ENCODE results near the gene TM4SF20.
A peak's percentile ranks its signal among the peaks of the same experiment; 100 is the strongest.
"Not testable (repeated sequence)": the region's sequence is repeated elsewhere in the genome, so short reads cannot be mapped to it uniquely, and the experiment has no call there.

Gene TM4SF20

DNA sequence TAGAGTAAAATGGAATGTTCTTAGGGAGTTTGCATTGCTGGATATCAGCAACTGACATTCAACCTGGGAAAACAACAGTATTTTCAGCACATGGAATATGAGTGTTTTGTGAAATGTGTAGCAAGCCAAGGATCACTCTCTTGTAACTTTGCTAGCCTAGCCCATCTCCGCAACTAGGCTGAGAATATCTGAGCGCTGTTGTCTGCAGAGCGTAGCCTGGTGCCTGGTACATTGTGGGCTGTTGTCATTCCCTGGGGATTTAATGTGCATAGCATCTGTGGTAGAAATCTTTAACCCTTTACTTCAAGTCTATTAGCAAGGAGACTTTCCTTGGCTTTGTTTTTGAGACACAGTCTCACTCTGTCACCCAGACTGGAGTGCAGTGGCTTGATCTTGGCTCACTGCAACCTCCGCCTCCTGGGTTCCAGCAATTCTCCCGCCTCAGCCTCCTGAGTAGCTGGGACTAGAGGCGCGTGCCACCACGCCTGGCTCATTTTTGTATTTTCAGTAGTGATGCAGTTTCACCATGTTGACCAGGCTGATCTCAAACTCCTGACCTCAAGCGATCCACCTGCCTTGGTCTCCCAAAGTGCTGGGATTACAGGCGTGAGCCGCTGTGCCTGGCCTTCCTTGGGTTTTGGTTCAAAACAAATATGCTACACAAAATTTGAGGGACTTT is 14.4 kb downstream of the TM4SF20 start:
- H3K27ac Mint-ChIP-seq; H3K36me3 Mint-ChIP-seq (ENCODE audit: low read depth); H3K4me1 Mint-ChIP-seq (ENCODE audit: low read depth); H3K9me3 Mint-ChIP-seq; H3K4me3 Mint-ChIP-seq; H3K27me3 Mint-ChIP-seq: not testable (repeated sequence)

GRCh38 chr2:227363756-227364155 is 15.3 kb downstream of the TM4SF20 start:
- no peak overlapping the region for H3K27ac Mint-ChIP-seq

GRCh38 chr2:227360351-227360750 is 18.8 kb downstream of the TM4SF20 start:
- H3K4me1 Mint-ChIP-seq (ENCODE audit: low read depth) = no peaks in the 10 kb centered on the region
- no peaks in the 10 kb centered on the region for H3K27me3 Mint-ChIP-seq
- H3K36me3 Mint-ChIP-seq (ENCODE audit: low read depth) = peaks cover 39% of the 10 kb centered on the region
- H3K9me3 Mint-ChIP-seq = no peaks in the 10 kb centered on the region
- no peak overlapping the region for H3K27ac Mint-ChIP-seq
- H3K4me3 Mint-ChIP-seq = no peak overlapping the region

More at GRCh38 chr2:227363756-227364155, 15.3 kb downstream of the TM4SF20 start:
- Mint-ChIP-seq H3K9me3 (no peaks in the 10 kb centered on the region), H3K4me3 (no peak overlapping the region), H3K4me1 (ENCODE audit: low read depth) (peaks cover 6% of the 10 kb centered on the region), H3K36me3 (ENCODE audit: low read depth) (peaks cover 17% of the 10 kb centered on the region), H3K27me3 (no peaks in the 10 kb centered on the region)

DNA sequence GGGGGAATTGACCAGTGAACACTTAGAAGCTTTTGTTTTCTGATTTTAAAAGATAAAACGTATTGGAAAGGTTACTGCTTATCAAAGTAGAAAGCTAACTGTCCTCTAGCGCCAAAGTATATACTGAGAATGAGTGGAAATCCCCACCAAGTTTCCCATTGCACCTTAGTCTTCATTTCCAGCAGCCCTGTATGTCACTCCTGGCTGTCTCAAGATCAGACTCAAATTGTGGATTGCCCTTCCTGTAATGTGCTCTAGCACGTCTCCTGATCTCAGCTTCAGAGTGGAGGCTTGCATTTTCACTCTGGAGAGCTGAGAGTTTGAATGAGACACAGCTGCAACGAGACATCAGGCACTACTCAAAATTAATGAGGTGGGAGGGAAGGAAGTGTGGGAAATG is 27.5 kb downstream of the TM4SF20 start:
- Mint-ChIP-seq H3K36me3 (ENCODE audit: low read depth) (peaks cover 37% of the 10 kb centered on the region), H3K27ac (peak overlapping the region; percentile 12), H3K4me1 (ENCODE audit: low read depth) (peaks cover 19% of the 10 kb centered on the region), H3K4me3 (peak overlapping the region; percentile 7), H3K27me3 (no peaks in the 10 kb centered on the region), H3K9me3 (no peaks in the 10 kb centered on the region)

DNA sequence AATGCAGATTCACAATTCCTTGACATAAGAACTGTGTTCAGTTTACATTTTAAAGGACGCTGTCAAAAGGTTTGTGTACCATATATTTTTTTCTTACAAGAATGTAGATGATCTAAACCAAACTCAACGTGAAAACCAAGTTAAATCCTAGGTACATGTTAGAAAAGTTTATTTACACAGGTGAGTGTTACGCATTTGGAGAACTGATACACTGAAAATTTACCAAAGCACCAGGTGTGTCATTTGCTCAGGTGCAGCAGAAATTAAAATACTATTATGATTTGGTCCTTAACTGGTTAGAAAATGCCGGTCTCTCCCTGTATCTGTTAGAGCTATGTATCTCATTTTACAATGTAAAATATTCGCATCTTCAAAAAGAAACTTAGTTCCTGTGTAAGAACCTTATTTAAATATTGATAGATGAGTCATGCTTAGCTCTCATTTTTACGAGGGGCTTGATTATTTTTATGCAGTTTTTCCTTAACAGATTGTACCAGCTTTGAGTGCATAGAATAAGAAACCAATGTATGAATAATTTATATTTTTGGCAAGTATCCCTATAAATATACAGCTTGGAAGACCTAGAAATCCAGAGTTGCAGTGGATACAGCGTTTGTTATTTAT is 29.0 kb downstream of the TM4SF20 start:
- H3K9me3 Mint-ChIP-seq = no peaks in the 10 kb centered on the region
- no peak overlapping the region for H3K4me3 Mint-ChIP-seq
- H3K36me3 Mint-ChIP-seq (ENCODE audit: low read depth) = peaks cover 37% of the 10 kb centered on the region
- H3K4me1 Mint-ChIP-seq (ENCODE audit: low read depth) = peaks cover 19% of the 10 kb centered on the region
- H3K27me3 Mint-ChIP-seq = no peaks in the 10 kb centered on the region
- no peak overlapping the region for H3K27ac Mint-ChIP-seq

DNA sequence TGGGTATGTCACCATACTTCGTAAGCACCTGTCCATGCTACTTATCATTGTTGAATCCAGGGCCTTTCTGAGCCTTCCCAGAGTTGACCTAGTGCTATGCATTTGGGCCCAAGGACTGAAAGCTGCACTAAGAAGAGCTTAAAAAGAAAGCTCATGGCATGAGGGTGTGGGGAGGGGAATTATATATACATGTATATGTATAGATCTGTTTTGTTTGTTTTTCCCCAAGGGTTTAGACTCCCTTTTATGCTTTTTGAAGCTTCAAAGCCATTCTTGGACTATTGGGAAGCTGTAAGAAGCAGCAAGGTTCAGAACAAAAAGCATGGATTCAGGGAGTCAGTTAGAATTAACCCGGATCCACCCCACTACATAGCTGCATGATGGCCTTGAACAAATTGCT is 30.8 kb downstream of the TM4SF20 start:
- Mint-ChIP-seq H3K4me3 (no peak overlapping the region), H3K4me1 (ENCODE audit: low read depth) (peaks cover 19% of the 10 kb centered on the region), H3K27me3 (no peaks in the 10 kb centered on the region), H3K27ac (no peak overlapping the region), H3K9me3 (no peaks in the 10 kb centered on the region), H3K36me3 (ENCODE audit: low read depth) (peaks cover 44% of the 10 kb centered on the region)

GRCh38 chr2:227347117-227347516 is 32.0 kb downstream of the TM4SF20 start:
- Mint-ChIP-seq H3K9me3 (no peaks in the 10 kb centered on the region), H3K36me3 (ENCODE audit: low read depth) (peaks cover 52% of the 10 kb centered on the region), H3K4me1 (ENCODE audit: low read depth) (peaks cover 16% of the 10 kb centered on the region), H3K27ac (no peak overlapping the region), H3K27me3 (no peaks in the 10 kb centered on the region), H3K4me3 (no peak overlapping the region)

DNA sequence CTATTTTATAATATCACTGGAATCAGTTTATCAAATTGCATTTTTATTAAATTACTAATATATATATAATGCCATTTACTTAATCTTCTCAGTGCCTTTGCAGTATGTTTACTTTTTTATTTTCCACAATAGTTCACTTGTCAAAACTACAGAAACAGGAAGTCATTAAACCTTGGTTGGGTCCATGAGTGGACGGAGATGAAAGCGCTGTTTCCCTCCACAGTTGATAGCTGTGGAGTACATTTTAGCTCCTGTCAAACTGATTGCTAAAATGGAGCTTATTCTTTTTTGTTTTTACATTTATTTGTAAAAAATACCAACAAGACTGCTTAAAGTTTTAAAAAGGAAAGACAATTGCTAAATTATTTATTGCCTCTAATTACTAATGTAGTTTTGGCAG is 34.9 kb downstream of the TM4SF20 start:
- Mint-ChIP-seq H3K36me3 (ENCODE audit: low read depth) (peaks cover 53% of the 10 kb centered on the region), H3K27ac (no peak overlapping the region), H3K4me1 (ENCODE audit: low read depth) (no peaks in the 10 kb centered on the region), H3K4me3 (no peak overlapping the region), H3K9me3 (no peaks in the 10 kb centered on the region), H3K27me3 (no peaks in the 10 kb centered on the region)

- Mint-ChIP-seq H3K27me3 (no peaks in the 10 kb centered on the region), H3K27ac (no peak overlapping the region), H3K36me3 (ENCODE audit: low read depth) (peaks cover 49% of the 10 kb centered on the region), H3K9me3 (no peaks in the 10 kb centered on the region), H3K4me3 (no peak overlapping the region), H3K4me1 (ENCODE audit: low read depth) (no peaks in the 10 kb centered on the region)
These were observed 37.6 kb downstream of the TM4SF20 start for GRCh38 chr2:227341553-227341952.

DNA sequence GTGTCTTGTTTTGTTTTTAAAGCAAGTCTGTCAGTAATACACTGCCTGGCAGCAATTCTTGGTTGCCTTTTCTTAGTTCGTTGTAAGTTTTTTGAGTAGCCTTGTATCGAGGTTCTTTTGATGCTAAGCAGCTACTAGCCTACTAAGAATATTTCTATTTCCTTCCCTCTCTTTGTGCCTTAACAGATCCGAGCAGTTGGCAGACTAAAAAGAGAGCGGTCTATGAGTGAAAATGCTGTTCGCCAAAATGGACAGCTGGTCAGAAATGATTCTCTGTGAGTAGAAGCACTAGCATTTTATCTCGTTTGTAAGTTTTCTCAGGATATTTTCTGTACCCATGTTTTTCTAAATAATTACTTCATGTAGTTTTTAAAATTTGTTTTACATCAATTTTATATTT is 39.0 kb downstream of the TM4SF20 start:
- Mint-ChIP-seq H3K36me3 (ENCODE audit: low read depth) (peaks cover 53% of the 10 kb centered on the region), H3K27me3 (no peaks in the 10 kb centered on the region), H3K4me3 (no peak overlapping the region), H3K9me3 (no peaks in the 10 kb centered on the region), H3K4me1 (ENCODE audit: low read depth) (peaks cover 6% of the 10 kb centered on the region), H3K27ac (no peak overlapping the region)

- Mint-ChIP-seq H3K36me3 (ENCODE audit: low read depth) (peaks cover 56% of the 10 kb centered on the region), H3K27ac (no peak overlapping the region), H3K27me3 (no peaks in the 10 kb centered on the region), H3K4me3 (no peak overlapping the region), H3K9me3 (no peaks in the 10 kb centered on the region), H3K4me1 (ENCODE audit: low read depth) (peaks cover 8% of the 10 kb centered on the region)
These were observed 40.0 kb downstream of the TM4SF20 start for GRCh38 chr2:227339098-227339599.

DNA sequence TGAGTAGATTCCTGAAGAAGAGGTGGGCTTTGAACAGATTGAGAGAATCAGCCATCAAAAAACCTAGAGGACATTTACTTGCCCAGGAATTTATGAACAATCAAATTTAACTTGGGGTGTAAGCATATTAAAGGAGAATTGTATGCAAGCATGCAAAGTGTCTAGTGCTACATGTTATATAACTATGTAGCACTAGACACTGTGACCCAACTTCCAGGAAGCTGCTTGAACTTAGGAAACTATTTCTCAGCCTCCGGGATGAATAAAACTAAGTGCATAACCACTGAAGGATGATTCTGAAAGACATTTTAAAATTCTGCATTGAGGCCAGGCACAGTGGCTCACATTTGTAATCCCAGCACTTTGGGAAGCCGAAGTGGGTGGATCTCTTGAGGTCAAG is 41.7 kb downstream of the TM4SF20 start:
- Mint-ChIP-seq H3K36me3 (ENCODE audit: low read depth) (peaks cover 62% of the 10 kb centered on the region), H3K4me1 (ENCODE audit: low read depth) (peaks cover 8% of the 10 kb centered on the region), H3K4me3 (no peak overlapping the region)

GRCh38 chr2:227335713-227336112 is 43.4 kb downstream of the TM4SF20 start:
- Mint-ChIP-seq H3K27me3 (no peaks in the 10 kb centered on the region), H3K4me3 (no peak overlapping the region), H3K36me3 (ENCODE audit: low read depth) (peaks cover 69% of the 10 kb centered on the region), H3K9me3 (no peaks in the 10 kb centered on the region), H3K4me1 (ENCODE audit: low read depth) (peaks cover 8% of the 10 kb centered on the region), H3K27ac (no peak overlapping the region)

More for the DNA sequence above, 41.7 kb downstream of the TM4SF20 start:
- Mint-ChIP-seq H3K27ac (no peak overlapping the region), H3K9me3 (no peaks in the 10 kb centered on the region), H3K27me3 (no peaks in the 10 kb centered on the region)

- no peaks in the 10 kb centered on the region for H3K27me3 Mint-ChIP-seq
- peaks cover 29% of the 10 kb centered on the region for H3K36me3 Mint-ChIP-seq (ENCODE audit: low read depth)
- H3K4me3 Mint-ChIP-seq = peak overlapping the region; percentile 93
These were observed 52.3 kb downstream of the TM4SF20 start for GRCh38 chr2:227326783-227327182.

DNA sequence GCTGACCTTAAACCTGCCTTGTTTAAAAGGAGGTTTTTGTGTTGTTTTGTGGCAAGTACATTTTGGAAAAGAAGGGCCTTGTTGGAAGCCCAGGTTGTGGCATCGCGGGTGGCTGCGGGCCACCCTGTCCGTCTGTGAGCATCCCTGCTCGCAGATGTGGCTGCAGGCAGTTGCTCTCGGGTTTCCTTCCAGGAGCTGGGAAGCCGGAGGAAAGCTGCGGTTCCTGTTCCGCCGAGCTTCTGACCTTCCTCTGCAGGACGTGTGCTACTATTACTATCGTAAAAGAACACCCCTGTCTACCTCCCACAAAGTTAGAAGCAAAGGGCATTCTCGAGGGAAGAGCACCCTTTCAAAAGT is 53.3 kb downstream of the TM4SF20 start:
- peak overlapping the region; percentile 89 for H3K27ac Mint-ChIP-seq
- peak overlapping the region; percentile 93 for H3K4me3 Mint-ChIP-seq
- H3K4me1 Mint-ChIP-seq (ENCODE audit: low read depth) = peaks cover 51% of the 10 kb centered on the region
- no peaks in the 10 kb centered on the region for H3K27me3 Mint-ChIP-seq
- H3K9me3 Mint-ChIP-seq = peaks cover 3% of the 10 kb centered on the region
- H3K36me3 Mint-ChIP-seq (ENCODE audit: low read depth) = peaks cover 20% of the 10 kb centered on the region

More at GRCh38 chr2:227326783-227327182, 52.3 kb downstream of the TM4SF20 start:
- Mint-ChIP-seq H3K4me1 (ENCODE audit: low read depth) (peaks cover 51% of the 10 kb centered on the region), H3K9me3 (peaks cover 3% of the 10 kb centered on the region), H3K27ac (no peak overlapping the region)
